Thyroid gland (tissue), 4 donors: ENCODE measurements around the gene DCLK2.

Experiments
- POLR2A ChIP-seq, 2 donors: fragments of 450-650 bp; IDR thresholded peaks; one replicate each; pipeline ENCODE4 v1.6.1; 2017; ENCODE audit warnings: antibody characterized with exemption in 2 of 2, mild to moderate bottlenecking in 2 of 2, moderate library complexity in 1 of 2
- TF ChIP-seq, protein P1 (sequence below), 6 experiments: fragments of 200-600 bp in 3 of 6; fragments of 450-650 bp in 3 of 6; sonication (generic) in 3 of 6; IDR thresholded peaks; one replicate each; pipeline ENCODE4 v1.5.1; 2016 to 2019; ENCODE audit warnings: antibody characterized with exemption in 6 of 6, mild to moderate bottlenecking in 2 of 6, inconsistent platforms in 1 of 6, moderate library complexity in 1 of 6

DNA sequence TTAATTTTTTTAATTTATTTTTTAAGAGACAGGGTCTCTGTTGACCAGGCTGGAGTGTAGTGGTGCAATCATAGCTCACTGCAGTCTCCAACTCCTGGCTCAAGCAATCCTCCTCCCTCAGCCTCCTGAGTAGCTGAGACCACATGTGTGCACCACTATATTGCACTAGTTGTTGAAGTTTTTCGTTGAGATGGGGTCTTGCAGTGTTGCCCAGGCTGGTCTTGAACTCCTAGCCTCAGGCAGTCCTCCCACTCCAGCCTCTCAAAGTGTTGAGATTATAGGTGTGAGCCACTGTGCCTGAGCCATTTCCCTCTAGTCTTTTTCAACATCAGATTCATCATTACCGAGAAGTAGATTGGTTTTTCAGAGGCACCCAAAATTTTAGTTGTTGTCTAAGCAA lies 165.7 kb downstream of the DCLK2 start:
- TF ChIP-seq, protein P1, sequence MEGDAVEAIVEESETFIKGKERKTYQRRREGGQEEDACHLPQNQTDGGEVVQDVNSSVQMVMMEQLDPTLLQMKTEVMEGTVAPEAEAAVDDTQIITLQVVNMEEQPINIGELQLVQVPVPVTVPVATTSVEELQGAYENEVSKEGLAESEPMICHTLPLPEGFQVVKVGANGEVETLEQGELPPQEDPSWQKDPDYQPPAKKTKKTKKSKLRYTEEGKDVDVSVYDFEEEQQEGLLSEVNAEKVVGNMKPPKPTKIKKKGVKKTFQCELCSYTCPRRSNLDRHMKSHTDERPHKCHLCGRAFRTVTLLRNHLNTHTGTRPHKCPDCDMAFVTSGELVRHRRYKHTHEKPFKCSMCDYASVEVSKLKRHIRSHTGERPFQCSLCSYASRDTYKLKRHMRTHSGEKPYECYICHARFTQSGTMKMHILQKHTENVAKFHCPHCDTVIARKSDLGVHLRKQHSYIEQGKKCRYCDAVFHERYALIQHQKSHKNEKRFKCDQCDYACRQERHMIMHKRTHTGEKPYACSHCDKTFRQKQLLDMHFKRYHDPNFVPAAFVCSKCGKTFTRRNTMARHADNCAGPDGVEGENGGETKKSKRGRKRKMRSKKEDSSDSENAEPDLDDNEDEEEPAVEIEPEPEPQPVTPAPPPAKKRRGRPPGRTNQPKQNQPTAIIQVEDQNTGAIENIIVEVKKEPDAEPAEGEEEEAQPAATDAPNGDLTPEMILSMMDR (IDR thresholded peaks at IDR 0.05) = no peak
- TF ChIP-seq POLR2A (IDR thresholded peaks at IDR 0.05) = no peak
